ENCODE results near the gene PKD2.
A peak's percentile ranks its signal among the peaks of the same experiment; 100 is the strongest.

PKD2 gene

DNA sequence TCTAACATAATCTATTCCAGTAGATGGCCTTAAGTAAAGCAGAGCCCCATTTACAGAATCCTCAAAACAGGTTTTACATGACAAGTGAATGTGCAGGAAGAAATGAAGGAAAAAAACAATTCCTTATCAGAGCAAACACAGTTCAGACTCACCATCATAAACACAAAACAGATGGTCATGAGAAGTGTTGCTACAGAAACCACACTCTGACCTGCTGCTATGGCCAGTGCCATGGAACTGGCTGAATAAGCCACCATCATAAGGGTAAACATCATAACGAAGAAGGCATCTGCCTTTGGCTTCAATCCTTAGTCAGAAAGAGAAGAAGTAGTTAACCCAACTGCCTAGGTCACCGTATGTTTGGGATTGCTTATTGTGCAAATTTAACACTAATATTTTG is 89.9 kb downstream of the PKD2 start:
- TF ChIP-seq, protein P1, sequence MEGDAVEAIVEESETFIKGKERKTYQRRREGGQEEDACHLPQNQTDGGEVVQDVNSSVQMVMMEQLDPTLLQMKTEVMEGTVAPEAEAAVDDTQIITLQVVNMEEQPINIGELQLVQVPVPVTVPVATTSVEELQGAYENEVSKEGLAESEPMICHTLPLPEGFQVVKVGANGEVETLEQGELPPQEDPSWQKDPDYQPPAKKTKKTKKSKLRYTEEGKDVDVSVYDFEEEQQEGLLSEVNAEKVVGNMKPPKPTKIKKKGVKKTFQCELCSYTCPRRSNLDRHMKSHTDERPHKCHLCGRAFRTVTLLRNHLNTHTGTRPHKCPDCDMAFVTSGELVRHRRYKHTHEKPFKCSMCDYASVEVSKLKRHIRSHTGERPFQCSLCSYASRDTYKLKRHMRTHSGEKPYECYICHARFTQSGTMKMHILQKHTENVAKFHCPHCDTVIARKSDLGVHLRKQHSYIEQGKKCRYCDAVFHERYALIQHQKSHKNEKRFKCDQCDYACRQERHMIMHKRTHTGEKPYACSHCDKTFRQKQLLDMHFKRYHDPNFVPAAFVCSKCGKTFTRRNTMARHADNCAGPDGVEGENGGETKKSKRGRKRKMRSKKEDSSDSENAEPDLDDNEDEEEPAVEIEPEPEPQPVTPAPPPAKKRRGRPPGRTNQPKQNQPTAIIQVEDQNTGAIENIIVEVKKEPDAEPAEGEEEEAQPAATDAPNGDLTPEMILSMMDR (conservative IDR thresholded peaks at IDR 0.05; ENCODE audit: low read depth) = no peak
- POLR2A ChIA-PET (ENCODE audit: low non-redundant PET) = no interaction called here
- DNase-seq (ENCODE audit: low spot score) = no peak
- CTCF ChIA-PET = interaction anchor here (0.6 kb wide), 1 partner anchor 44 kb away, joined by 3 read pairs; no protein-coding TSS in a partner anchor
- no peak overlapping the region for H3K27ac ChIP-seq

- no peak for DNase-seq (ENCODE audit: low spot score)
- POLR2A ChIA-PET (ENCODE audit: low non-redundant PET) = no interaction called here
- no peak overlapping the region for H3K27ac ChIP-seq
- TF ChIP-seq, protein P1 (conservative IDR thresholded peaks at IDR 0.05; ENCODE audit: low read depth) = no peak
- CTCF ChIA-PET = interaction anchor here (0.6 kb wide), 1 partner anchor 43 kb away, joined by 3 read pairs; no protein-coding TSS in a partner anchor
Measured at GRCh38 chr4:88097781-88098180, 90.3 kb downstream of the PKD2 start.

- DNase-seq (ENCODE audit: low spot score) = no peak
- CTCF ChIA-PET = no interaction called here
- TF ChIP-seq, protein P1 (conservative IDR thresholded peaks at IDR 0.05; ENCODE audit: low read depth) = no peak
- POLR2A ChIA-PET (ENCODE audit: low non-redundant PET) = no interaction called here
- no peak overlapping the region for H3K27ac ChIP-seq
Measured at GRCh38 chr4:88098993-88099752, 91.7 kb downstream of the PKD2 start.

DNA sequence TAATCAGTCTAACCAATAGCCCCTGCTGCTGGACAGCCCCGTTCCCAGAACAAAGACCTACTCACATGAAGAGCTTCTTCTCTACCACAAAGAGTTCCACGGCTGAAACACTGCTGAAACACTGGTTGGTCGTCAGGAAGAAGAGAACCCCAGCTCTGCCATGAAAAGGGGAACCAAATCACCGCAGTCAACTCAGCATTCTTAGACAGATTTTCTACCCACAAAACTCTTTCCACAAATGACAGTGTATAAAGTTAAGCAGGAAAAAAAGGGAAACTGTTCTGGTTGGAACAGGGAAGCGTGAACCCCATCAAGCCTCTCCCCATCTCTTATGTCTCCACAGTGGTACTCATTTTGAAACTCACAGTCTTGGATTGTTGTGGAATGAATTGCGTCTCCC is 93.7 kb downstream of the PKD2 start:
- no peak overlapping the region for H3K27ac ChIP-seq
- POLR2A ChIA-PET (ENCODE audit: low non-redundant PET) = no interaction called here
- CTCF ChIA-PET = interaction anchor here (0.5 kb wide), 1 partner anchor 85 kb away, joined by 3 read pairs; no protein-coding TSS in a partner anchor
- no peak for DNase-seq (ENCODE audit: low spot score)
- TF ChIP-seq, protein P1 (conservative IDR thresholded peaks at IDR 0.05; ENCODE audit: low read depth) = no peak

- CTCF ChIA-PET = no interaction called here
- TF ChIP-seq, protein P1 (conservative IDR thresholded peaks at IDR 0.05; ENCODE audit: low read depth) = no peak
- POLR2A ChIA-PET (ENCODE audit: low non-redundant PET) = no interaction called here
- no peak for DNase-seq (ENCODE audit: low spot score)
- no peak overlapping the region for H3K27ac ChIP-seq
Measured at GRCh38 chr4:88102026-88102425, 94.6 kb downstream of the PKD2 start.

GRCh38 chr4:88104902-88105610 is 97.6 kb downstream of the PKD2 start:
- H3K27ac ChIP-seq = no peak overlapping the region
- TF ChIP-seq, protein P1 (conservative IDR thresholded peaks at IDR 0.05; ENCODE audit: low read depth) = no peak
- ChIA-PET POLR2A (ENCODE audit: low non-redundant PET) (no interaction called here), CTCF (no interaction called here)
- DNase-seq (ENCODE audit: low spot score) = peak; percentile 36

All from RWPE1 (cell line).